ENCODE data around the gene MAGOH.
"Not testable (repeated sequence)": the region's sequence is repeated elsewhere in the genome, so short reads cannot be mapped to it uniquely, and the experiment has no call there.

MAGOH gene

DNA sequence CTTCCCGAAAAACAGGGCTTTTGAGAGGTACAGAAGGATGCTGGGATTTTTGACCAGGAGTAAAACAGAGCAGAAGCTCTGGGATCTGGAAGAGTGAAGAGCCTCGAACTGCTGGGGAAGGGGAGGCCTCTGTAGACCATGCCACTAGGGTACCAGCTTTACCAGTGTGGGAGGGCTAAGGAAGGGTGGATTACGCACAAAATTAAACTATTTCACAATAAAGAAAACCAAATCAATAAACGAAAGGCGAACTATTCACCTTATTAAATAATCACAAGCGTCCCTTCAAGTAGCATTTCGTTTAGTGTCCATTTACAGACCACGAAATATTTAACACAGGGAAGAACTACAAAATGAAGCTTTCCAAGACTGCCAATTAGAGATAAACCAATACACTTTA lies 18.6 kb downstream of the MAGOH start:
- no peak for DNase-seq

GRCh38 chr1:53218201-53218600 lies 20.1 kb downstream of the MAGOH start:
- DNase-seq: no peak

GRCh38 chr1:53214376-53214940 lies 23.9 kb downstream of the MAGOH start:
- no peak for DNase-seq

DNA sequence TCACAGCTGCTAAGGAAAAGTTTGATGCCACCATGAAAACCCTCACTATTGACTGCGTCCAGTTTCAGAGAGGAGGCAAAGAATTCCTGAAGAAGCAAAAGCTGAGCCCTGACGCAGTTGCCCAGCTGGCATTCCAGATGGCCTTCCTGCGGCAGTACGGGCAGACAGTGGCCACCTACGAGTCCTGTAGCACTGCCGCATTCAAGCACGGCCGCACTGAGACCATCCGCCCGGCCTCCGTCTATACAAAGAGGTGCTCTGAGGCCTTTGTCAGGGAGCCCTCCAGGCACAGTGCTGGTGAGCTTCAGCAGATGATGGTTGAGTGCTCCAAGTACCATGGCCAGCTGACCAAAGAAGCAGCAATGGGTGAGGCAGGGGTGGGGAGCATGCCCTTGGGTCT lies 27.4 kb downstream of the MAGOH start:
- DNase-seq: no peak

- no peak for DNase-seq
These were observed 28.0 kb downstream of the MAGOH start for GRCh38 chr1:53210352-53210751.

GRCh38 chr1:53207726-53208125 lies 30.6 kb downstream of the MAGOH start:
- DNase-seq: no peak

DNA sequence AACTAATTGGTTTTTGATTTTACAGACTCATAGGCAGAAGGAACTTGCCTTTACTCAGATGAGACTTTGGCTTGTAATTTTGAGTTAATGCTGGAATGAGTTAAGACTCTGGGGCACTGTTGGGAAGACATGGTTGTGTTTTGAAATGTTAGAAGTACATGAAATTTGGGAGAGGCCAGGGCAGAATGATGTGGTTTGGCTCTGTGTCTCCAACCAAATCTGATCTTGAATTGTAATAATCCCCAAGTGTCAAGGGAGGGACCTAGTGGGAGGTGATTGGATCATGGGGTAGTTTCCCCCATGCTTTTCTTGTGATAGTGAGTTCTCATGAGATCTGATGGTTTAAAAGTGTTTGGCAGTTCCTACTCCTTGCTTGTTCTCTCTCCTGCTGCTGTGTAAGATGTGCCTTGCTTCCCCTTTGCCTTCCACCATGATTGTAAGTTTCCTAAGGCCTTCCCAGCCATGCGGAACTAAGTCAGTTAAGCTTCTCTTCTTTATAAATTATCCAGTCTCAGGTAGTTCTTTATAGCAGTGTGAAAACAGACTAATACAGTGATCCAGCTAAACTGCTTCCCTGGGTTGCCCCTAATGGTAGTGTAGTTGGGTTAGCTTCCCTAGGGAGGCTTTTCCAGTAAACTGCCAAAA lies 31.5 kb downstream of the MAGOH start:
- no peak for DNase-seq

DNA sequence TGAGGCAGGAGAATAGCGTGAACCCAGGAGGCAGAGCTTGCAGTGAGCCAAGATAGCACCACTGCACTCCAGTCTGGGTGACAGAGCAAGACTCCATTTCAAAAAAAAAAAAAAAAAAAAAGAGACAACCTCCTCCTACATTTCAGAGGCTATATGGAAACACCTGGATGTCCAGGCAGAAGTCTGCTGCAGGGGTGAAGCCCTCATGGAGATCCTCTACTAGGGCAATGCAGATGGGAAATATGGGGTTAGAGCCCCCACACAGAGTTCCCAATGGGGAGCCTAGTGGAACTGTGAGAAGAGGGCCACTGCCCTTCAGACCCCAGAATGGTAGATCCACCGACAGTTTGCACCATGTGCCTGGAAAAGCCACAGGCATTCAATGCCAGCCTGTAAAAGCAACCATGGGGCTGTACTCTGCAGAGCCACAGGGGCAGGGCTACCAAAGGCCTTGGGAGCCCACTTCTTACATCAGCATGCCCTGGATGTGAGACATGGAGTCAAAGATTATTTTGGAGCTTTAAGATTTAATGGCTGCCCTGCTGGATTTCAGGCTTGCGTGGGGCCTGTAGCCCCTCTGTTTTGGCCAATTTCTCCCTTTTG lies 32.1 kb downstream of the MAGOH start:
- not testable (repeated sequence) for DNase-seq

- DNase-seq: not testable (repeated sequence)
These were observed 32.8 kb downstream of the MAGOH start for GRCh38 chr1:53205496-53205895.

DNA sequence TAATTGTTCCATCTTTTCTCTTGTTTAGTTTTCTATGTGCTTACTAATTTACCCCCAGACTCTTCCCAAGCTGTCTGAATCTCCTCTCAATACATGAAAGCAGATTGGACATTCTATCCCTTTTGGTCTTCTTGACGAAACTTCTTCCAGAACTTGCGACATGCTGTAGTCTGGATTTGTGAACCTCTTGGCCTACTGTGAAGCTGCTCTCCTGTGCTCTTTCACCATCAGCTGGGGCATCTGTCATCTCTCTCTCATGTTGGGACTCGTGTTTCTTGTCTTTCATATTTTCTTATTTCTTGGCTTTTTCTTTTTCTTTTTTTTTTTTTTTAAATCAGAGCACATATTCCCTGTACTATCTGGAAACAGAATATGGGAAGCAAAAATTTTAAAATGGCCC lies 34.9 kb downstream of the MAGOH start:
- no peak for DNase-seq

DNA sequence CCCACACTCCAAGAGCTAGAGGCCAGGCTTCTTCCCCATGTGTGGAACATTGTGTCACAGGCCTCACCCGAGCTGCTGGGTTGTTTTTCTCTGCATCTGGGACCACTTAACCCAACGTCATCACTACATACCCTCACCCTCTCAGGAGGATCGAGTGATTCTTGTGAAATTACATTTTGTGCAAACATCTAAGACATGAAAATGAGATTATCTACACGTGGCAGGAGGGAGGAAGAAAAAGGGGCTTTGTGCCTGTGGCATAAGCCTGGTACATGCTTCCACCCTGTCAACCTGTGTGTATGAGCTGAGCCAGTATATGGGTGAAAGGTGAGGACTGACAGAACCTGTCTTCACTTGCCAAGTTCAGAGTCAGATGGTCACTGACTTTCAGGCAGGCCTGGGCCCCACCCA lies 40.1 kb downstream of the MAGOH start:
- no peak for DNase-seq

GRCh38 chr1:53197291-53198200 lies 40.8 kb downstream of the MAGOH start:
- no peak for DNase-seq

- DNase-seq: peak; percentile 93 to 94
These were observed 41.6 kb downstream of the MAGOH start, which contains the start of gene CPT2 for GRCh38 chr1:53196485-53197290. Gene CPT2, plus strand, starts transcription at chr1:53196824. Its CDS starts 120 bp downstream, at chr1:53196944.

- no peak for DNase-seq
These were observed 42.3 kb downstream of the MAGOH start for GRCh38 chr1:53196017-53196484.

- no peak for DNase-seq
These were observed 42.9 kb downstream of the MAGOH start for GRCh38 chr1:53195246-53196016.

DNA sequence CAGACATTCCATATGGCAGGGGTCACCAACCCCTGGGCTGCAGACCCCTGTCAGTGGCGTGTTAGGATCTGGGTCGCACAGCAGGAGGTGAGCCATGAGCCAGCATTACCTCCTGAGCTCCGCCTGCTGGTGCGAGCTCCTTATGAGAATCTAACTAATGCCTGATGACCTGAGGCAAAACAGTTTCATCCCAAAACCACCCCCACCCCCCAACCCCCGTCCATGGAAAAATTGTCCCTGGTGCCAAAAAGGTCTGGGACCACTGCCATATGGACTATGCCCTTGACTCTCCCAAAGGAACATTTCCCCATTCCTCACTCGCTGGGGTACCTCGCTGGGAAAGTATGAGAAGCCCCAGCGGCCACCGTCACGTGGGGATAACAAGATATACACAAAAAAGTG lies 48.1 kb downstream of the MAGOH start:
- no peak for DNase-seq

DNA sequence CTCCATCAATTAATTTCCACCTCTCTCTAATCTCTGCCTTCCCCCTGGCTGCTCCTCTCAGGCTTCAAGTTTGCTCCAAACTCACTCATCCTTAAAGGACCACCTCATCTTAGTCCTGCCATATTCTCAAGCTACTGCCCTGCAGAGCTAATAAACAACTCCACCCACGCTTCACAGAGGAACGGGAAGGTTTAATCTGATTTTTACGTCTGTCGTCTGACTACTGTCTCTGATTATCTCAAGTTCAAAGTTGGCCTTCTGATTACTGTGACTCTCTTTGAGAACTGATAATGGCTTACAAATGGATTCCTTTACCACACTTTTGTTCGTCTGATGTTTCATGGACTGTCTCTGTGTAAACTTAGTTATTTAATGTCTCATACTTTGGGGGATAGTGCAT lies 49.3 kb downstream of the MAGOH start:
- no peak for DNase-seq

GRCh38 chr1:53188099-53188498 lies 50.2 kb downstream of the MAGOH start:
- DNase-seq: no peak

DNA sequence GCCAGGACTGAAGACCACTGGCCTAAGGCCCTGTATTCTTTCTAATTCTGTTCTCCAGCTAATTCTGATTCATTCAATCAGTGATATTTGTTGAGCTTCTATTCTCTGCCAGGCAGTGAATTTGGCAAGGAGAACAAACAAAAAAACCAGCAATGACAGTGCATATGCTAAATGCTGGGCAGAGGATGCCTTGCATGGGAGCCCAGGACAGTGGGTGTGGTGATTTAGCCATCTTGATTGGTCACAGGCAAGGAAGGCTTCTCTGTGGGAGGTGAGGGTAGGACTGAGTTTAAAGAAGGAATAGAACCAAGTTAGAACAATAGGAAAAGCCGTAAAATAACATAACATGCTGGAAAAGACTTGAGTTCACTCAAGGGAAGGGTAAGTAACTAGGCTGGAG lies 50.9 kb downstream of the MAGOH start:
- DNase-seq: no peak

DNA sequence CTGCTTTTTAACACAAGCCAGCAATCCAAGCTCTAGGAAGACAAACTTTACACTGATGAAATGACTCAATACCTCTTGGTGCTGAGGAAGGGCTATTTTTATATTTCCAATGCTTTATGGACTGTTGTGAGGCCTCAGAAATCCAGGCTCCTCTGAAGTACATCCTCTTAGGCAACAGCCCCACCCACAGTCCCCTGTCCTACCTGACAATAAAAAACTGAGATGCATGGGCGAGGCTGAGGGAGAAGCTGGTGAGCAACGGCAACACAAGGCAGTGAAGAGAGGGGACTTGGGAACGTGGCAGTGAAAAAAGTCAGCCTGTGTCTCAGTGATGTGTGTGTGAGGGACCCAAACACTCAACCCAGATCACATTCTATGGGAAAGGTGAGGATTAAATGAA lies 51.8 kb downstream of the MAGOH start:
- no peak for DNase-seq

- DNase-seq: not testable (repeated sequence)
These were observed 52.4 kb downstream of the MAGOH start for GRCh38 chr1:53185955-53186297.
